GM18526 (cell line): Measurements from ENCODE around the gene ZNF708.

ENCODE experiments used
- POLR2A ChIP-seq: IDR thresholded peaks from 3 replicates; pipeline ENCODE4 v1.6.1; 2011; ENCODE audit not compliant: insufficient read length; ENCODE audit errors: extremely low read depth

ZNF708 gene

GRCh38 chr19:21328885-21329605 lies at the start of gene ZNF708:
Gene ZNF708, minus strand, starts transcription at chr19:21329410. Its CDS starts 198 bp downstream, at chr19:21329212.
- peak; percentile 84 for TF ChIP-seq POLR2A

DNA sequence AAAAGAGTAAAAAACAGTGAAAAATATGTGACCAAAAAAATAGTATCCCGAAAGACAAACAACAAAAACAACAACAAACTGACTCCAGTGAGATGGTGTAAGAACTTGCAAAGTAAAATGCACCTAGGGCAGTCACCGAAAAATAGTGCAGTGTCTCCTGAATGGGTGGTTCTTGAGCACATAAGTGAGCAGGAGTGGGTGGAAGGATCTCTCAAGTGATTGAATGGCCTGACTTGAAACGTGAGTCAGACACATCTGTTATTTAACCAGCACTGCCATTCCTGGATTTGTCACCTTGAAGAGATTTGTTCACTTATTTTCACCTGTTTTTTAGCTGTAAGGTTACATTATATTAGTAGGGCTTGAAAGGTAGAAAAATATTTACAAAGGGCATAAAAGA lies 33.1 kb upstream of the ZNF708 start:
- no peak for TF ChIP-seq POLR2A

- TF ChIP-seq POLR2A = peak; percentile 59
These were observed 29.7 kb upstream of the ZNF708 start, which contains the start of gene ZNF738 for GRCh38 chr19:21358768-21359451. Gene ZNF738, plus strand, starts transcription at chr19:21359000. Its CDS starts 141 bp downstream, at chr19:21359141.

DNA sequence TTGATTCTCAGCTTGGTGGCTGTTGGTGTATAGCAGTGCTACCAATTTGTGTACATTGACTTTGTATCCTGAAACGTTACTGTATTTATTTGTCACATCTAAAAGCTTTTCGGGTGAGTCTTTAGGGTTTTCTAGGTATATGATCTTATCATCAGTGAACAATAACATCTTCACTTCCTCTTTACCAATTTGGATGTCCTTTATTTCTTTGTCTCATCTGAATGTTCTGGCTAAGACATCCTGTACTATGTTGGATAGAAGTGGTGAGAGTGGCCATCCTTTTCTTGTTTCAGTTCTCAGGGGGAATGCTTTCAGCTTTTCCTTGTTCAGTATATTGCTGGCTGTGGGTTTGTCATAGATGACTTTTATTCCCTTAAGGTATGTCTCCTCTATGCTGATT lies 23.6 kb upstream of the ZNF708 start:
- TF ChIP-seq POLR2A = no peak

DNA sequence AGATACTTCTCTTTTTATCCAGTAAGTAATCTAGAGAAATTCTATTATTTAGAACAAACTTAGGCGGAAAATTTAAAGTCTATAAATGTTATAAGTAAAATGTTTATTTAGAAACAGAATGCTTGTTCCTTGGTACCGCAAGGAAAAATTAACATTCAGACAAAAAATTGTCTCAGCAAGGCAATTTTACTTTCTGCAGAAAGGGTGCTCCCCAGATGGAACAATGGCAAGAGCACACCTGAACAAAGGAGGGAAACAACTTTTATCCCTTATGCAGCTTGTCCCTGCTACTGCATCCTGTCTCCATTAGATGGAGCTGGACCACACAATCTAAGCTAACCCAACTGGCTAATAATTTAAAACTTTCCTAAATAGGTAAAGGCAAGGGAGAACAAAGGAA lies 6.5 kb upstream of the ZNF708 start:
- no peak for TF ChIP-seq POLR2A

- TF ChIP-seq POLR2A = no peak
These were observed 804 bp downstream of the ZNF708 start for GRCh38 chr19:21328406-21328805.

DNA sequence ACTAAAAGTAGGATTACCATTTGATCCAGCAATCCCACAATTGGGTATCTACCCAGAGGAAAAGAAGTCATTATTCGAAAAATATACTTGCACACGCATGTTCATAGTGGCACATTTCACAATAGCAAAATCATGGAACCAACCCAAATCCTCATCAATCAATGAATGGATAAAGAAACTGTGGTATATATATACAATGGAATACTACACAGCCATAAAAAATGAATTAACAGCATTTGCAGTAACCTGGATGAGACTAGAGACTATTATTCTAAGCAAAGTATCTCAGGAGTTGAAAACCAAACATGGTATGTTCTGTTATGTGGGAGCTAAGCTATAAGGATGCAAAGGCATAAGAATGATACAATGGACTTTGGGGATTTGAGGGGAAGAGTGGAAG lies 3.0 kb downstream of the ZNF708 start:
- TF ChIP-seq POLR2A = no peak

GRCh38 chr19:21323000-21323399 lies 6.2 kb downstream of the ZNF708 start:
- TF ChIP-seq POLR2A = no peak

DNA sequence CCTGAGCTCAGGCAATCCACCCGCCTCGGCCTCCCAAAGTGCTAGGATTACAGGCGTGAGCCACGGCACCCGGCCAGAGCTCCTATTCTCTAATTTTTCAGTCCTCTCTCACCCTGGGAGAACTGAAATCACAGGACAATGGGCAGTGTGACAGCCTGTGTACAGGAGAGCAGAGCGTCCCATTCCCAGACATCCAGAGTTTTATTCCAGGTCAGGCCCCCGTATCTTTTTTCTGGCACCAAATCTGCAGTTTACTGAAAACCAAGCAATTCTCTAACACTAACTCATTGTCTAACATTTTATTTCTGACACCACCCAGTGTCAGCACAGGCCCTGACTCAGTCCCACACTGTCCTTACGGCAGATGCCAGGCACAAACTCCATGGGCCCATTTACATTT lies 6.7 kb downstream of the ZNF708 start:
- no peak for TF ChIP-seq POLR2A

DNA sequence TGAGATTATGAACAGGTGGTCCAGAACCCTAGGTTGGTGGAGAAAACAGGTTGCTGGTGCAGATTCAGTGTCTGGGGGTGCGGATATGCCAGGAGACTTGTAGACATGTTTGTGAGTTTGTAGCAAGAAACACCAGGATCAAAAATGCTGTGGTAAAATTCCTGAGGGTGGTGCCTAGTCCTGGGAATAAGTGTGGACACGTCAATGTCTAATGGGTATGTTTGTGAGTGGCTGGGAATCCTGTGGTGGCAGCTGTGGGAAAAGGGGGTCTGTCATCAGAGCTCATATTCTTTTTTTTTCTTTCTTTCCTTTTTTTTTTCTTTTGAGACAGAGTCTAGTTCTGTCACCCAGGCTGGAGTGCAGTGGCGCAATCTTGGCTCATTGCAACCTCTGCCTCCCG lies 7.2 kb downstream of the ZNF708 start:
- no peak for TF ChIP-seq POLR2A

DNA sequence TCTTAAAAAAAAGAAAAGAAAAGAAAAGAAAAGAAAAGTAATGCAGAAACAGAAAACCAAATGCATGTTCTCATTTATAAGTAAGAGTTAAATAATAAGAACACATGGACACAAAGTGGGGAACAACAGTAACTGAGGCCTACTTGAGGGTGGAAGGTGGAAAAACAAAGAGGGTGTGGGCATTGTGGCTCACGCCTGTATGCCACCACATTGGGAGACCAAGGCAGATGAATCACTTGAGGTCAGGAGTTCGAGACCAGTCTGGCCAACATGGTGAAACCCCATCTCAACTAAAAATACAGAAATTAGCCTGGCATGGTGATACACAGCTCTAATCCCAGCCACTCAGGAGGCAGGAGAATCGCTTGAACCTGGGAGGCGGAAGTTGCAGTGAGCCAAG lies 8.1 kb downstream of the ZNF708 start:
- TF ChIP-seq POLR2A = no peak

DNA sequence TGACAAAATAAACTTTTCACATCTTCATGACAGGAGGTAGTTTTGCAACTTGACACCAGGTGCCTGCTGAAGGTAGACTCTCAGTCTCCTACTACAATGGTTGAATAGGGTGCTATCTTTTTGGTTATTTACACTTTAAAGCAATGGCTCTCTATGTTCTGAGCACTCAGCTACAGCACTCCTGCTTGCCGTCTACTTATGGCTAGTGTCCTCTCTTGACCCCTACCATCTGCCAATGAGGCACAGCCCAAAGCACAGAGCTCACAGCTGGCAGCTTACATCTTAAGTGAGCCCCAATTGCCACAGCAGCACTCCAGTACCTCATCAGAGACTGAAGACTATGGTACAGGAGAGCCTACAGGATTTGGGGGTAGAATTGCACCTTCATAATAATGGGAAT lies 11.4 kb downstream of the ZNF708 start:
- TF ChIP-seq POLR2A = no peak

- TF ChIP-seq POLR2A = no peak
These were observed 14.5 kb downstream of the ZNF708 start for GRCh38 chr19:21314676-21315075.

- no peak for TF ChIP-seq POLR2A
These were observed 20.4 kb downstream of the ZNF708 start for GRCh38 chr19:21308773-21309172.

GRCh38 chr19:21269813-21270212 lies 59.4 kb downstream of the ZNF708 start:
- no peak for TF ChIP-seq POLR2A

DNA sequence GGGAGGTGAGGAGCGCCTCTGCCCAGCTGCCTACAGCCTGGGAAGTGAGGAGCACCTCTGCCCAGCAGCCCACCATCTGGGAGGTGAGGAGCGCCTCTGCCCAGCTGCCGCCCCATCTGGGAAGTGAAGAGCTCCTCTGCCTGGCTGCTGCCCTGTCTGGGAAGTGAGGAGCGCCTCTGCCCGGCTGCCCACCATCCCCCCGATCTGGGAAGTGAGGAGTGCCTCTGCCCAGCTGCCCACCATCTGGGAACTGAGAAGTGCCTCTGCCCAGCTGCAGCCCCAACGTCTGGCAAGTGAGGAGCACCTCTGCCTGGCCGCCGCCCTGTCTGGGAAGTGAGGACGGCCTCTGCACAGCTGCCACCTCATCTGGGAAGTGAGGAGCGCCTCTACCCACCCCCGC lies 64.3 kb downstream of the ZNF708 start:
- TF ChIP-seq POLR2A = no peak

GRCh38 chr19:21264416-21264815 lies 64.8 kb downstream of the ZNF708 start:
- no peak for TF ChIP-seq POLR2A

DNA sequence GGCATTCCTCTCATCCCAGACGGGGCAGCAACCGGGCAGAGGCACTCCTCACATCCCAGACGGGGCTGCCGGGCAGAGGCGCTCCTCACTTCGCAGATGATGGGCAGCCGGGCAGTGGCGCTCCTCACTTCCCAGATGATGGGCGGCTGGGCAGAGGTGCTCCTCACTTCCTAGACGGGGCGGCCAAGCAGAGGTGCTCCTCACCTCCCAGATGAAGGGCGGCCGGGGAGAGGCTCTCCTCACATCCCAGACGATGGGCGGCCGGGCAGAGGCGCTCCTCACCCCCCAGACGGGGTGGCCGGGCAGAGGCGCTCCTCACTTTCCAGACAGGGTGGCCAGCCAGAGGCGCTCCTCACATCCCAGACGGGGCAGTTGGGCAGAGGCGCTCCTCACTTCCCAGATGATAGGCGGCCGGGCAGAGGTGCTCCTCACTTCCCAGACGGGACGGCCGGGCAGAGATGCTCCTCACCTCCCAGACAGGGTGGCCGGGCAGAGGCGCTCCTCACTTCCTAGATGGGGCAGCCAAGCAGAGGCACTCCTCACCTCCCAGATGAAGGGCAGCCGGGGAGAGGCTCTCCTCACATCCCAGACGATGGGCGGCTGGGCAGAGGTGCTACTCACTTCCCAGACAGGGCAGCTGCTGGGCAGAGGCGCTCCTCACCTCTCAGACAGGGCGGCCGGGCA lies 68.9 kb downstream of the ZNF708 start:
- no peak for TF ChIP-seq POLR2A
